NCI-H1105 treated with DMSO at 0.1 percent for 48 hours (cell line): ENCODE data around the gene EPHB3.

Experiments used
- DNase-seq: peaks from one replicate; lab custom pipeline; 2025; lab: John Stamatoyannopoulos, UW

Gene EPHB3

DNA sequence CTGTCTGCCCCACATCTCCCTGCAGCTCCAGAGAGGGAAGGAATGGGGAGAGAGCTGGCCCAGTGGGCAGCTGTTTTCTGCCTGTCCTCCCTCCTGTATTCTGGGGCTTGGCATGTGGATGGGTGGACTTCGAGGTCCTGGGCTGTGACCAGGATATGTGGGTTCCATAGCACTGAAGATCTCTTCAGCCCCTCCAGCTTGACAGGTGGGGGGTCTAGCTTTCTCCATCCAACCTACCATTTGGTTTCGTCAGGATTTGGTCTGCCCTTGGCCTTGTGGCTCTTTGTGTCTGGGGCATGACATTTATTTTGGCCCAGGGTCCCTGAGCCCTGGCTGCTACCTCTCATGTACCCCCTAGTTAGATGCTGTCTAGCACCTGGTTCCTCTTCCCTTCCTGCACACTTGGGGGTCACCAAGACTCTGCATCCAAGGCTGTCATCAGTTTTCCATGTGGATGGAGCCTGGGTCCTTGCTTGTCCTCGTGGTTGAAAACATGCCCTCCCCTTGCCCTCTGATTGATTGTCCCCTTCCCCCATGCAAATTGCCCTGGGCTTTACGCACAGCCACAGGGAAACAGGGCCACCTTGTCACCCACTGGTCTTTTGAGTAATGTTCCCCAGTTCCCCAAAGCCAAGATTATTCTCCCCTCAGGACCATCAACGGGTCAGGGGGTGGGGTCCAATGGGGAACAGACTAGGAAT is 3.2 kb downstream of the EPHB3 start:
- no peak for DNase-seq

DNA sequence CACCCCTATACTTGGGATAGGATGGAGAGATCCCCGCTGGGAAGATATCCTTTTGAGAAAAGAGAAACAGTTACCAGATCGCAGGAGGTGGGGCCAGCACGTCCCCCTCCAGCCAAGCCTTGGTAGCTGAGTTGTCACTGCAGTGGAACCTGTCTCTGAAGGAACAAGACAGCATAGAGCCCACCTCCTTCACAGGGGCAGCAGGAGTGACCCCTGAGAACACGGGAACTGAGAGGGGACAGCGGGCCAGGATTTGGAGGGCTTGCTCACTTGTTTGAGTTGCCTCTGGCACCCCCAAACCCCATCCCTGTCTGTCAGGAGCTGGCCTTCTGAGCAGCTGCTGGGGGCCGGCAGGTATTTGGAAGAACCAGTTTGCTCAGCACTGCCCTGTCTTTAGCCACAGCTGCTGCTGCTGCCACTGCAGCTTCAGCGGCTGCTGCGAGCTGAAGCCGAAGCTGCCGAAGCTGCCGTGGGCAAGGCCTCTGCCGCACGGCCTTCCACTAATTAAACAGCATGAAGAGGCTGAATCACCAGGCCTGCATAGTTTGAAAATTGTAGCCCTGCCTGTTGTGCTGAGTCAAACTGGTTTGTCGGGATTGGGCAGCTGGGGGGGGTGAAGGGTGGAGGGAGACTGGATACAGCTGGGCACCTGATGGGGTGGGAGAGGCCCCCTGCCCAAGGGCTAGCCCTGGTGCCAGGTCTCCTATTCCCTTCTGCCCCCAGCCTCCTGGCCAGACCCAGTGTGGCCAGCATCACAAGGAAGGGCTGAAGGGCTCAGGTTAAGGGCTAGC is 4.0 kb downstream of the EPHB3 start:
- peak; percentile 64 for DNase-seq

DNA sequence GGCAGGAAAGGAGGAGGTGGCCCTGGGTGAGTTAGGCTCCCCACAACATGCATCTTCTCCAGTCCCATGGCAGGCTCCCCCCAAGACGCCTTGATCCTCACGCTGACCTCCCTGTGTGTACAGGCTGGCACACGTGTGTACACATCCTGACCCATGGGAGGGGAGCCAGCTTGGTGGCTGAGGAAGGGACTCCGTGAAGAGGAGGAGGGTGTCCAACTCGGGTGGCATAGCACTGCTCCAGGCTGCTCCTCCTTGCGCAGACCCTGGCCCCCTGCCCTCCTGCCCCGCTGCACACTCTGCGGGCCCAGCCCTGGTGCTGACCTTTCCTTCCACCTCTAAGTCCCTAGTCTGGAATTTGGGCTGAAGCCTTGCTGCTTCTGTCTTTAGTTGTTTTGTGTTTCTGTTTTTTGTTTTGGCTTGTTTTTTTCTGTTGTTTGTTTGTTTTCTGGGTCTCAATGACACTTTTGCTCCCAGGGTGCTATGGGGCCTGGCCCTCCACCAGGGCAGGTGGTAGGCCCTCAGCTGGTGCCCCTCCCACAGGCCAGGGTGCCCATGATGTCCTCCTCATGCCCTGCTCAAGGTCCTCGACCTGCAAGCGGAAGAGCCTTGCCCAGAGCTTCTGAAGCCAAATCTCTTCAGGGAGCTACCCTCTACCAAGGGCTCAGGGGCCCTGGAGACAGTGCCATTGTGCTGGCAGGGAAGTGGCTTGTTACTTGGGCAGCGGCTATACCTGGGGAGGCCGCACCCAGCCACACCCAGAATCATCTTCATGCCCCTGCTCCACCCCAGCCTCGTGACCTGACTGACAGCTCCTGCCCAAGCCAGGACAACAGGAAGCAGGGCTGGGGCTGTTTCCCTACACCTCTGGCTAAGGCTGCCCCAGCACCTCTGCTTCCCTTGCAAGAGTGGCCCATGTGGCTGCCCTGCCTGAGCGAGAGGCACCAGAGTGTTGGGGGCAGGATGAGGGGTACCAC is 5.1 kb downstream of the EPHB3 start:
- no peak for DNase-seq

DNA sequence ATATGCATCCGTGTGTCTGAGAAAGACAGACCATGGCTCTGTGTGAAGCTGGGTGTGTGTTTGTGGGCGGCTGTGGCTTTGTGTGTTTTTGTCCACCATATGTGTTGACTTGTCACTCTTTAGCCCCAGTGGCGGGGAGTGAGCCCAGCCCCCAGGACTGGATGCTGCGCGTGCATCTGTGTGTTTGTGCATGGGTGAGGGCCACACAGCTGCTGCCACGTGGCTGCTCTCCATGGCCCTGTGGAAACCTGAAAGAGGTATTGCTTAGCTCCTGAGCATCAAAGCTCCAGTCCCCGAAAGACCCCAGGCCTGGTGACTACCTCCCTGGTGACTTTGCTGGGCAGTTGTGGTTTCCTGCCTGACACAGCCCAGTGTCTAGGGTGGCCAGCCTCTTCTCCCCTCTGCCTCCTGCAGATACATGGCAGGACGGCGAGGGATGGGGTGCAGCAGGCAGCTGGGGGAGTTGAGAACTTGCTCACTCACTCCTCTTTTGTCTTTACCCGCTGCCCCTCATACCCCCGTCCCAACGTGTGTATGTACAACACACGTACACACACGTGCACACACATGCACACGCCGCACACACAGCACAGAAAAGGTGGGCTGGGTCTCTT is 6.5 kb downstream of the EPHB3 start:
- DNase-seq = no peak

DNA sequence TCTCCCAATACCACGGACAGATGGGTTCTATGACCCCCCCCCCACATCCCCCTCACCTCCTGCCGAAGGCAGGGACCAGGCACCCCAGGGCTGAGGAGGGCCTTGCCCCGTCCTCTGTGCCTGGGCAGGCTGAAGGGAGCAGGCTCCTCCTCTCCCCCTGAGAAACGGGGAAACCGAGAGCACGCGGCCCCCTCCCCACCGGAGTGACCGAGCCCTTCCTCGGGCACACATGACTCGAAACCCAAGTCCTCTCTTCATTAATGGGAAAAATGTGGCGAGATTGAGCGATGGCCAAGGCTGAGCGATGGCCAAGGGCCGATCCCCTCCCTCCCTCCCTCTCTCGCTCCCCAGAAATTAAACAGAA is 7.0 kb downstream of the EPHB3 start:
- no peak for DNase-seq

DNA sequence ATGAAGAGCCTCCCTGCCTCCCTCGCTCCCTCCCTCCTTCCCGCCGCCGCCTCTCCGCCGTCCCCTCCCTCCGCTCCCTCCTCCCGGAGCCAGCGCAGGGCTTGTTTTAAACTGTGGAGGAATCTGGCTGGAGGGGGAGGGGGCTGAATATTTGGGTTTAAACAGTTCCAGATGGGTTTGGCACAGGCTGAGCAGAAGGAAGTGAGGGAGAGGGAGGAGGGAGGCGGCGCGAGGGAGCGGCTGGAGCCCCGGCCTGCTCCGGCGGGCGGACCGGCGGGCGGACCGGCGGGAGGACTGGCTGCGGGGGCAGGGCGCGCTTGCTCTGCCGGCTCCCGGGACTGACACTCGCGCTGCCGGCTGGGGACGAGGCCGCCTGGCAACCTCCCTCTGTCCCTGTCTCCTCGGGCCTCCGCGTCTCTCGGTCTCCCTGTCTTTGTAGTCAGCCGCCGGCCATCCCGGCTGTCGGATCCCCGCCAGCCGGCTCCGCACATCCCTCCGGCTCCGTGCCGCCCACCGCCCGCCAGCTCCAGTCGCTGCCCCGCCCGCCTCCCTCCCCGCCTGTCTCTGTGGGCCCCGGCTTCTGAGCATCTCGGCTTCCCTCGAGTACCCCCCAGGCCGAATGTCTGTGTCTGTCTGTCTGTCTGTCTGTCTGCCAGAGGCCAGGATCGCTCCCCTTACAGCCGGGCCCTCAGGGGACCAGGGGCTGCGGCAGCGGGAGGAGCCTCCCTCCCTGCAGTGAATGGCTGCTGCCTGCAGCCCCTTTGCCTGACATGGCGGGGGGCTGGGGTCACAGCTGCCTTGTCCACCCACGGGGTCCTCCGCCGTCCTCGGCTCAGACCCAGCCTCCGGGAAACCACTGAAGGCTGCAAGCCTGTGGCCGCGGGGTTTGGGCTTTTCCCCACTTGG is 7.6 kb downstream of the EPHB3 start:
- DNase-seq = peak; percentile 56

DNA sequence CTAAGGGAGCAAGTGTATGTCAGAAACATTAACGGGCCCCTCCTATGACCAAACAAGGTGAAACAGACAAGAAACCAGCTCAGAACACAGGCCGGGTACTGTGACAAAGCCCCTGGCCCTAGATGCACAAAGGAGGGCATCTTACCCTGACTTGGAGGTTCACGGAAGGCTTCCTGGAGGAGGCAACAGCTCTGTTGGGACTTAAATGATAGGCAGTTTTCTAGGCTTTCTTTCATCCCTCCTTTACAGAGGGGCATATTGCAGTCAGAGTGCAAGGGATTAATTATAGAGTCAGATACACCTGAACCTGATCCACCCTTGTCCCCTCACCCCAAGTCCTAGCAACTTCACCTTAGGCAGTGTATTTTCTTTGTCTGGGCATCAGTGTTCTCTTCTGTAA is 8.4 kb downstream of the EPHB3 start:
- no peak for DNase-seq

DNA sequence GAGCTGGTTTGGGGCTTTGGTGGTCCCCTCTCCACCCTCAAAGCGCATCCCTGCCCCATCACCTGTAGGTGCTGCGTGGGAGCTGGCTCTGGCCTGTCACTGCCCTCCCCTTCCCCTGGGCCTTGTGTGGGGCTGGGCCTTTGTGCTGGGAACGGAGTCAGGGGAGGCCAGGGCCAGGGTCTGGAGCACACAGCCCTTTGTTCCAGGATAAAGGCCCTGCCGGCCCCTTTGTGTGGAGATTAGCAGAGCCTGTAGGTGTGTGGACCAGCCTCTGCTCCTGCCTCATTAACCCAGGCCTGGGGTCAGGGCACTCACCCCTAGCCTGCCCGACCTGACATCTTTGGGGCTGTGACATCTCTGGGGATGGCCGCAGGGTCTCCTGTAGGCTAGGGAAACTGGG is 8.9 kb downstream of the EPHB3 start:
- DNase-seq = no peak

DNA sequence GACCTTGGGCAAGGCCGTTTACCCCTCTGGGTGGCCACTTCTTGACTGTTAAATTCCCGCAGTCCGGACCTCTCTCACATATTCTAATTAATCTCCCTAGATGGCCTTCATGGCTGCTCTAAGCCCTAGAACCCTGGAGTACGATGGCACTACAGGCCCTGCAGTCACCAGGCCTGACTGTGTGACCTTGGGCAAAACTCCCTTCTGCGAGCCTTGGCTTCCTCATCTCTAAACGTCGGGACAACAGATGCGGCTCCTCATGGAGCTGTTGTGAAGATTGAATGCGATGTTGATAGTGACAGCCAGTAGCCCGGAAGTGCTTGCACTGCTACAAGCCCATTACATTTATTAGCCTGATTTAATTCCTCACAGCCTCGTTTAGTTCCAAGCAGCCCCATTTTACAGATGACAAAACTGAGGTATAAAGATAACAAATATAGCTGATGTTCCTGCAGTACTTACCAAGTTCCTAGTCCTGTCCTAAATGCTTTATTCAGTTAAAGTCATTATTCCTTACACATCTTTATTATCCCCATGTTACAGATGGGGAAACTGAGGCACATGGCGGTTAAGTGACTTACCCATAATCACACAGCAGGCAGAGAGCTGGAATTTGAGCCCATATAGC is 10.3 kb downstream of the EPHB3 start:
- DNase-seq = no peak

DNA sequence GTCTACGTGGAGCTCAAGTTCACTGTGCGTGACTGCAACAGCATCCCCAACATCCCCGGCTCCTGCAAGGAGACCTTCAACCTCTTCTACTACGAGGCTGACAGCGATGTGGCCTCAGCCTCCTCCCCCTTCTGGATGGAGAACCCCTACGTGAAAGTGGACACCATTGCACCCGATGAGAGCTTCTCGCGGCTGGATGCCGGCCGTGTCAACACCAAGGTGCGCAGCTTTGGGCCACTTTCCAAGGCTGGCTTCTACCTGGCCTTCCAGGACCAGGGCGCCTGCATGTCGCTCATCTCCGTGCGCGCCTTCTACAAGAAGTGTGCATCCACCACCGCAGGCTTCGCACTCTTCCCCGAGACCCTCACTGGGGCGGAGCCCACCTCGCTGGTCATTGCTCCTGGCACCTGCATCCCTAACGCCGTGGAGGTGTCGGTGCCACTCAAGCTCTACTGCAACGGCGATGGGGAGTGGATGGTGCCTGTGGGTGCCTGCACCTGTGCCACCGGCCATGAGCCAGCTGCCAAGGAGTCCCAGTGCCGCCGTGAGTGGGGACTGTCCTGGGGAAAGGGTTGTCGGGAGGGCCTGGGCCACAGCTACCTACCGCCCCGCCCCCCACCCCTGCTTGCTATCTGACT is 11.2 kb downstream of the EPHB3 start:
- DNase-seq = no peak

DNA sequence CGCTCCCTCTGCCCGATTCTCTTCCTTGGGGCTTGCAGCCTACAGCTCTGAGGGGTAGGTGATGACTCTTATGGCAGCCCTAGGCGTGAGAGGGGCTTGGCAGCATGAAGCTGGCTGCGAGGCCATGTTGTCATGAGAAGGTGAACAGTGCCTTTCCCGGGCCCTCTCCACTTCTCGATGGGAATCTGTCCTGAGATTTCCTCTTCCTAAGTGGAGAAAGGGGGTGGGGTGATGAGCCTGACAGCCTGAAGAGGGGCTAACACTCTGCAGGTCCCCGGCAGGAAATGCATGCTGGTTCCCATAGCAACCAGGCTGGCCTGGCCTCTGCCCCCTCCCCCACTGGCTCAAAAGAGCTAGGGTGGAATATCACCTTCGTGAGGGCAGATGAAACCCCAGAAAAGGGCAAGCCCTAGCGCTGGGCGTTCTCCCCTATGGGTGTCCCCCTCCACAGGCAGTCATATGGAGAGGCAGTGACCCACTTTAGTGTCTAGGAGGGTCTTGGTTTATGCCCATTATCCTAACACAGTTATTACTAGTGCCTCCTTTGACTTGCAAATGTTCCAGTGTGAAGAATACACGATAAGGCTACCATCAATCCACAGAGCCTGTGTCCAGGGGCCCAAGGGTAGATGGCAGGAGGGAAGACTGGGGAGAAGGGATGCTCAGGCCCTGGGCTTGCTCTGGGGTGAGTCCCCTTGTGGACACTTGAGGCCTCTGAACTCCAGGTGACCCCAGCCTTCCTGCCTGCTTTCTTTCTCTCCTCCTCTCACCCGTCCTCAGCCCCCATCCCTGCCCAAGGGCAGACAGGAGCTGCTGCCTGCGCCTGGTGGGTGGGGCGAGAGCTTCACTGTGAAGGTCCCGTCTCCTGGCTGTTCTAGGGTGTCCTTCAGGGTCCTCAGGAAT is 13.2 kb downstream of the EPHB3 start:
- peak; percentile 22 for DNase-seq

DNA sequence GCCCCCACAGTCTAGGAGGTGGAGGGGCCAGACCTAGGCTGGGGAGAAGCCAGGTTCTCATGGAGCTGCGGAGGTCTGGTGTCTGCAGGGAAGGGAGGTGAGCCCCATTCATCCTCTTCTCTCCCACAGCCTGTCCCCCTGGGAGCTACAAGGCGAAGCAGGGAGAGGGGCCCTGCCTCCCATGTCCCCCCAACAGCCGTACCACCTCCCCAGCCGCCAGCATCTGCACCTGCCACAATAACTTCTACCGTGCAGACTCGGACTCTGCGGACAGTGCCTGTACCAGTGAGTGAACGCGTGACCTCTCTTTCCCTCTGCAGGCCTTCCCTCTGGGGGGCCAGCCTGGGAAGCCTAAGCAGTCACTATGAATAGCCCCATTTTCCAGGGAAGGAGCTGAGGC is 14.1 kb downstream of the EPHB3 start:
- no peak for DNase-seq

DNA sequence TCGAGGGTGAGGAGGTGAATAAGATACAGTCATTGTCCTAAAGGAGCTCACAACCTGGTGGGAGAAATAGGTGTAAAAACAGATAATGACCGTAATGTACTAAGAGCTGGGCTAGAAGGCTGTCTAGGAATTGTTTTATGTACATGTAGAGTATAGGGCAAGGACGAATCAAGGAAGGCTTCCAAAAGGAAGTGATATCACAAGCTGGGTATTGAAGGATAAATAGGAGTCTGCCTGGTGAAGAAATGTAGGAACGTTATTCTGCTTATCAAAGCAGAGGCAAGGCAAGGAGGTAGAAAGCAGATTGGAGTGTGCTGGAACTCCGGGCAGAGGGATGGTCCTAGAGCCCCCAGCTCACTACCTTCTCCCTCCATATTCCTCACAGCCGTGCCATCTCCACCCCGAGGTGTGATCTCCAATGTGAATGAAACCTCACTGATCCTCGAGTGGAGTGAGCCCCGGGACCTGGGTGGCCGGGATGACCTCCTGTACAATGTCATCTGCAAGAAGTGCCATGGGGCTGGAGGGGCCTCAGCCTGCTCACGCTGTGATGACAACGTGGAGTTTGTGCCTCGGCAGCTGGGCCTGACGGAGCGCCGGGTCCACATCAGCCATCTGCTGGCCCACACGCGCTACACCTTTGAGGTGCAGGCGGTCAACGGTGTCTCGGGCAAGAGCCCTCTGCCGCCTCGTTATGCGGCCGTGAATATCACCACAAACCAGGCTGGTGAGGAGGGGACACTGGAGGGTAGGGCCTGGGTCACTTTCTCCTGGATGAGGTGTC is 15.1 kb downstream of the EPHB3 start:
- DNase-seq = no peak

DNA sequence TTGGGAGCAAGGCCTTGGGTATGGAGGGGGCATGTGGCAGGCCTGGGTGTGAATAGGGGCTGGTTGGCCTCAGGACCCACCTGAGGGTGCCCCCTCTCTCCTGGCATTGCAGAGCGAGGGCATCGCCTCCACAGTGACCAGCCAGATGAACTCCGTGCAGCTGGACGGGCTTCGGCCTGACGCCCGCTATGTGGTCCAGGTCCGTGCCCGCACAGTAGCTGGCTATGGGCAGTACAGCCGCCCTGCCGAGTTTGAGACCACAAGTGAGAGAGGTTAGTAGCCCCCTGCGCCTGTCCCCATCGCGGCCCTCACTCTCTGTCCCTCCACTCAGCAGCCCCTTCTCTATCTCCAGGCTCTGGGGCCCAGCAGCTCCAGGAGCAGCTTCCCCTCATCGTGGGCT is 16.0 kb downstream of the EPHB3 start:
- DNase-seq = no peak

DNA sequence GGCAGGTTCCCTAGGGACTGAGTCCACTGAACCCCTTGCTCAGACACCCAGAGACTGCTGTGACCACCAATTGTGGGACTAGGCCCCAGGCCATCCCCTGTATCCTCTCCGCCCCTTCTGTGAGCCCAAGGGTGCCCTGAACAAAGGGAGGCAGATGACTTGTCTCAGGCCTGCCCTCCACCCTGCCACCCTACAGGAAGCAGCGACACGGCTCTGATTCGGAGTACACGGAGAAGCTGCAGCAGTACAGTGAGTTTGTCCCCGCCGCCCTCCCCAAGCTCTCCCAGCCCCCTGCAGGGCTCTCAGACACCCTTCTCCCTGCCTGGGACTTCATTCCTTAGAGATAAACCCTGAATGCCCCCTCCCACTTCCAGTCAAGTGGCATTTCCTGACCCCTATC is 16.6 kb downstream of the EPHB3 start:
- DNase-seq = no peak

DNA sequence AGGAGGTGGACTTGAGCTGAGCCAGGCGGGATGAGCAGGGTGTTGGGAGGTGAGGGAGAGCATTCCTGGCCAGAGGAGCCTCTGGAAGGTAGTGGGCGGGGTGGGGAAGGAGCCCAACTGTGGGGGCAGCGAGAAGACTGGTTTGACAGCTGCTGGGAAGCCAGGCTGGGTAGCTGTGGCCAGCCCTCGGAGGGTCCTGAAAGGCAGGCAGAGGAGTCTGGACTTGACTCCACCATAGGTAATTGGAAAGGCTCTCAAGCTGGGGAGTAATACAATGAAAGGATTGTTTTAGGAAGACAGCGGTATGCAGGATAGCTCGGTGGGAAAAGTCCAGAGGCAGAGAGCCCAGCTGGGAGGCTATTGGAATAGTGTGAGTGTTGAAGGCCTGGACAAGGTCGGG is 17.2 kb downstream of the EPHB3 start:
- no peak for DNase-seq

DNA sequence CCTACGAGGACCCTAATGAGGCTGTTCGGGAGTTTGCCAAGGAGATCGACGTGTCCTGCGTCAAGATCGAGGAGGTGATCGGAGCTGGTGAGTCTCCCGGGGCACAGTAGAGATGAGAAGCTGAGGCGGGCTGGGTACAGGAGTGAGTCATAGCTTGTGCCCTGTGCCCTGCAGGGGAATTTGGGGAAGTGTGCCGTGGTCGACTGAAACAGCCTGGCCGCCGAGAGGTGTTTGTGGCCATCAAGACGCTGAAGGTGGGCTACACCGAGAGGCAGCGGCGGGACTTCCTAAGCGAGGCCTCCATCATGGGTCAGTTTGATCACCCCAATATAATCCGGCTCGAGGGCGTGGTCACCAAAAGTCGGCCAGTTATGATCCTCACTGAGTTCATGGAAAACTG is 17.9 kb downstream of the EPHB3 start:
- DNase-seq = no peak

DNA sequence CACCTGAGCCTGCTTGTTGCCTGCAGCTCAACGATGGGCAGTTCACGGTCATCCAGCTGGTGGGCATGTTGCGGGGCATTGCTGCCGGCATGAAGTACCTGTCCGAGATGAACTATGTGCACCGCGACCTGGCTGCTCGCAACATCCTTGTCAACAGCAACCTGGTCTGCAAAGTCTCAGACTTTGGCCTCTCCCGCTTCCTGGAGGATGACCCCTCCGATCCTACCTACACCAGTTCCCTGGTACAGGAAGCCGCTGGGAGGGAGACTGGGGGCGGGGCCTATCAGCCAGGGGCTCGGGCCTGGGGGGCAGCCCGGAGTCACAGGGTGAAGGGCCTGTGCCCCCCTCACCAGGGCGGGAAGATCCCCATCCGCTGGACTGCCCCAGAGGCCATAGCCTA is 18.8 kb downstream of the EPHB3 start:
- no peak for DNase-seq
